ENCODE measurements around the gene DEFB113.

GRCh38 chr6:49933526-49933925, 35.9 kb downstream of the DEFB113 start:
- TF ChIP-seq MYC (IDR thresholded peaks at IDR 0.05; ENCODE audit: borderline replicate concordance, low read length): no peak
- TF ChIP-seq CTCF (IDR thresholded peaks at IDR 0.05): no peak
- TF ChIP-seq TP53 (CRISPR knock-in tag; IDR thresholded peaks at IDR 0.05): no peak
- TF ChIP-seq MAX (IDR thresholded peaks at IDR 0.05): no peak
- no peak for TF ChIP-seq POLR2A (IDR thresholded peaks at IDR 0.05; ENCODE audit: low read length)
- TF ChIP-seq USF2 (IDR thresholded peaks at IDR 0.05): no peak
- TF ChIP-seq RFX5 (IDR thresholded peaks at IDR 0.05): no peak
- no peak for TF ChIP-seq RAD21 (conservative IDR thresholded peaks at IDR 0.05 in 1 of 2, IDR thresholded peaks at IDR 0.05 in 1 of 2)
